GM08714 (cell line): ENCODE results near the gene CEP43.

Experiments used
- H3K4me3 ChIP-seq: fragments of 200-500 bp; sonication (Bioruptor generic); 2 replicates; pipeline ENCODE4 v1.5.1; 2014; ENCODE audit warnings: mild to moderate bottlenecking, low read length, inconsistent platforms
- ZNF274 ChIP-seq: IDR thresholded peaks from 2 replicates; pipeline ENCODE4 v1.6.1; 2012; ENCODE audit warnings: mild to moderate bottlenecking, low read depth, low read length

Gene CEP43

GRCh38 chr6:166980738-166981137, 18.5 kb upstream of the CEP43 start:
- no peak overlapping the region for H3K4me3 ChIP-seq
- no peak for TF ChIP-seq ZNF274

- TF ChIP-seq ZNF274: no peak
- H3K4me3 ChIP-seq: no peak overlapping the region
Observed at GRCh38 chr6:166987448-166987847, 11.7 kb upstream of the CEP43 start.

- no peak overlapping the region for H3K4me3 ChIP-seq
- no peak for TF ChIP-seq ZNF274
Observed at GRCh38 chr6:166987930-166988329, 11.3 kb upstream of the CEP43 start.

GRCh38 chr6:166988674-166989201, 10.5 kb upstream of the CEP43 start:
- H3K4me3 ChIP-seq: no peak overlapping the region
- no peak for TF ChIP-seq ZNF274

- TF ChIP-seq ZNF274: no peak
- no peak overlapping the region for H3K4me3 ChIP-seq
Observed at GRCh38 chr6:166989427-166990032, 9.7 kb upstream of the CEP43 start.

GRCh38 chr6:166996406-166996805, 2.8 kb upstream of the CEP43 start:
- no peak overlapping the region for H3K4me3 ChIP-seq
- no peak for TF ChIP-seq ZNF274

- no peak for TF ChIP-seq ZNF274
- peak overlapping the region; percentile 95; the same call in 1 of the 2 replicates for H3K4me3 ChIP-seq
Observed at GRCh38 chr6:166997348-166997747, 1.8 kb upstream of the CEP43 start.

- TF ChIP-seq ZNF274: no peak
Observed at GRCh38 chr6:166997768-166998255, 1.4 kb upstream of the CEP43 start.

GRCh38 chr6:166998256-166999144, 697 bp upstream of the CEP43 start:
- TF ChIP-seq ZNF274: no peak
- H3K4me3 ChIP-seq: peak overlapping the region; percentile 95

More at GRCh38 chr6:166997768-166998255, 1.4 kb upstream of the CEP43 start:
- H3K4me3 ChIP-seq: peak overlapping the region; percentile 95

- H3K4me3 ChIP-seq: peak overlapping the region; percentile 96
- TF ChIP-seq ZNF274: no peak
Observed at GRCh38 chr6:166999884-167000253, 672 bp downstream of the CEP43 start.

- H3K4me3 ChIP-seq: peak overlapping the region; percentile 41
- no peak for TF ChIP-seq ZNF274
Observed at GRCh38 chr6:167000759-167001158, 1.6 kb downstream of the CEP43 start.

- no peak for TF ChIP-seq ZNF274
- no peak overlapping the region for H3K4me3 ChIP-seq
Observed at GRCh38 chr6:167005350-167006159, 6.4 kb downstream of the CEP43 start.

- no peak overlapping the region for H3K4me3 ChIP-seq
- no peak for TF ChIP-seq ZNF274
Observed at GRCh38 chr6:167007985-167008384, 8.8 kb downstream of the CEP43 start.

GRCh38 chr6:167013067-167013466, 13.9 kb downstream of the CEP43 start:
- no peak for TF ChIP-seq ZNF274

More at GRCh38 chr6:167013067-167013466, 13.9 kb downstream of the CEP43 start:
- H3K4me3 ChIP-seq: no peak overlapping the region
